AG09309 (cell line): ENCODE measurements around the gene APBA3.

ENCODE experiments used
- DNase-seq: peaks from one replicate; pipeline ENCODE4 v3.0.0-alpha.2; 2010; ENCODE audit warnings: low read depth
- H3K4me3 ChIP-seq: 2 replicates; pipeline ENCODE4 v1.5.1; 2011; ENCODE audit warnings: mild to moderate bottlenecking, low read depth, low read length, moderate library complexity; ENCODE audit not compliant: control insufficient read depth
- CTCF ChIP-seq: IDR thresholded peaks from 2 replicates; pipeline ENCODE4 v1.5.1; 2011; ENCODE audit warnings: mild to moderate bottlenecking, low read depth, low read length, inconsistent platforms; ENCODE audit not compliant: insufficient read depth, control insufficient read depth; ENCODE audit errors: missing control alignments

Gene APBA3

GRCh38 chr19:3721131-3721886 lies 40.2 kb downstream of the APBA3 start:
- no peak for TF ChIP-seq CTCF
- no peak overlapping the region for H3K4me3 ChIP-seq
- peak; percentile 23 for DNase-seq

- DNase-seq: no peak
- no peak for TF ChIP-seq CTCF
- no peak overlapping the region for H3K4me3 ChIP-seq
Measured at GRCh38 chr19:3720349-3720917, 41.1 kb downstream of the APBA3 start.

- DNase-seq: no peak
- H3K4me3 ChIP-seq: no peak overlapping the region
- no peak for TF ChIP-seq CTCF
Measured at GRCh38 chr19:3719868-3720267, 41.6 kb downstream of the APBA3 start.

GRCh38 chr19:3716147-3716668 lies 45.3 kb downstream of the APBA3 start:
- TF ChIP-seq CTCF: no peak
- no peak overlapping the region for H3K4me3 ChIP-seq
- DNase-seq: no peak

GRCh38 chr19:3712663-3713611 lies 48.6 kb downstream of the APBA3 start:
- TF ChIP-seq CTCF: no peak
- DNase-seq: no peak
- no peak overlapping the region for H3K4me3 ChIP-seq

- TF ChIP-seq CTCF: no peak
- H3K4me3 ChIP-seq: no peak overlapping the region
- DNase-seq: no peak
Measured at GRCh38 chr19:3710265-3710812, 51.2 kb downstream of the APBA3 start.
